Right lung (tissue), 5 donors: ENCODE results near the gene ERV3-1. TPM values are rescaled to one million over a fixed set of nuclear protein-coding genes. Genes with fewer than 3 reads are reported as not detected.
"Not testable (repeated sequence)": the region's sequence is repeated elsewhere in the genome, so short reads cannot be mapped to it uniquely, and the experiment has no call there.

Experiments
- DNase-seq, 2 donors: peaks; one replicate each; pipeline ENCODE4 v3.0.0-alpha.2; 2013
- polyA plus RNA-seq, 5 donors: library from polyadenylated mRNA; unstranded; fragments of 120-200 nt; gene quantifications; one replicate each; pipeline versions ENCODE4 v1.2.1 to v1.2.3, GENCODE V29; 2013; ENCODE audit warnings: inconsistent platforms in 1 of 5, low replicate concordance in 1 of 5; ENCODE audit not compliant: insufficient read length in 5 of 5, insufficient read depth in 1 of 5

ERV3-1 gene
- polyA plus RNA-seq, 5 donors = 36.5 to 82.4 (median 72.1) TPM

DNA sequence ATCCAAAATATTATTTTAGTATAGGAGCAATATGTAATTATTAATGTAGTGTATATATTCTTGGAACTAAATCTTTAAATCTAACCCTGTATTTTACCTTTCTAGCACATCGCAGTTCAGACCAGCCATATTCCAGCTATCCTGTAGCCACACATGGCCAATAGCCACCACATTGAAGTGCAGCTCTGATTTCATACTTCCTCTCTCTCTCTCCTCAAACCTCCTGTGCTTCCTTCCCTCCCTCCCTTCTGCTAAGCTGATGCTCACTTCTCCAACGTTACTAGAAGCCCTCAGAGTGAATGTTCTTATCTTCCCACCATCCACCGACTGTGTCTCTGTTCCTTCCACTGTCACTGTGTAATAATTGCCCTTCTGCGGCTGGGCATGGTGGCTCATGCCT is 549 bp upstream of the ERV3-1 start:
- DNase-seq = not testable (repeated sequence)

- DNase-seq = no peak
Observed at GRCh38 chr7:65004575-65004974, 1.9 kb downstream of the ERV3-1 start.

DNA sequence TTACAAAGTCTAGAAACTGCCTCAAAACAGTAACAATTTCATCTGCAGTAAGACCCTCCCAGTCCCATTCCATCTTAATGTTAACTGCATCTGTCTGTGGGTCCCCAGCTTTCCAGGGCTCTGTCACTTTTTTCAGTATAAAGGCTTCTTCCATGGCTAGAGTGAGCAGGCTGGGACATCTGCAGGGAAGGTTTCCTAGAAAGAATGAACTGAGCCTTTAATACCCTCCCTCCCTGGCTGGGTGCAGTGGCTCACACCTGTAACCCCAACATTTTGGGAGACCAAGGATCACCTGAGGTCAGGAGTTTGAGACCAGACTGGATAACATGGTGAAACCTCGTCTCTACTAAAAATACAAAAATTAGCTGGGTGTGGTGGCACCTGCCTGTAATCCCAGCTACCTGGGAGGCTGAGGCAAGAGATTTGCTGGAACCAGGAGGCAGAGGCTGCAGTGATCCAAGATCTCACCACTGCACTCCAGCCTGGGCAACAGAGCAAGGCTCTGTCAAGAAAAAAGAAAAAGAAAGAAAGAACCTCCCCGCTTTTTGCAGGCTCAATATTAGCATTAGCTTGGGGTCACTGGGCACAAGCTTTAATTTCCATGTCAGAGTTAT is 3.4 kb downstream of the ERV3-1 start:
- DNase-seq = no peak

DNA sequence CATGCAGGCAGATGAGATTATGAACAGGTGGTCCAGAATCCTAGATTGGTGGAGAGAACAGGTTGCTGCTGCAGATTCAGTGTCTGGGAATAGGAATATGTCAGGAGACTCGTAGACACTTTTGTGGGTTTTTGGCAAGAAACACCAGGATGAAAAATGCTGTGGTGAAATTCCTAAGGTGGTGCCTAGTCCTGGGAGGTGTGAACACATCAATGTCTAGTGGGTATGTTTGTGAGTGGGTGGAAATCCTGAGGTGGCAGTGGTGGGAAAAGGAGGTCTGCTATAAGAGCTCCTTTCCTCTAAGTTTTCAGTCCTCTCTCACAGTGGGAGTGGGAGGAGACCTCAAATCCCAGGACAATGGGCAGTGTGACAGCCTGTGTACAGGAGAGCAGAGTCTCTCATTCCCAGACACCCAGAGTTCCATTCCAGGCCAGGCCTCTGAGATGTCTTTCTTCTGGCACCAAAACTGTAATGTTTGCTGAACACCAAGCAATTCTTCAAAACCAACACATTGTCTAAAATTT is 5.1 kb downstream of the ERV3-1 start:
- DNase-seq = no peak

DNA sequence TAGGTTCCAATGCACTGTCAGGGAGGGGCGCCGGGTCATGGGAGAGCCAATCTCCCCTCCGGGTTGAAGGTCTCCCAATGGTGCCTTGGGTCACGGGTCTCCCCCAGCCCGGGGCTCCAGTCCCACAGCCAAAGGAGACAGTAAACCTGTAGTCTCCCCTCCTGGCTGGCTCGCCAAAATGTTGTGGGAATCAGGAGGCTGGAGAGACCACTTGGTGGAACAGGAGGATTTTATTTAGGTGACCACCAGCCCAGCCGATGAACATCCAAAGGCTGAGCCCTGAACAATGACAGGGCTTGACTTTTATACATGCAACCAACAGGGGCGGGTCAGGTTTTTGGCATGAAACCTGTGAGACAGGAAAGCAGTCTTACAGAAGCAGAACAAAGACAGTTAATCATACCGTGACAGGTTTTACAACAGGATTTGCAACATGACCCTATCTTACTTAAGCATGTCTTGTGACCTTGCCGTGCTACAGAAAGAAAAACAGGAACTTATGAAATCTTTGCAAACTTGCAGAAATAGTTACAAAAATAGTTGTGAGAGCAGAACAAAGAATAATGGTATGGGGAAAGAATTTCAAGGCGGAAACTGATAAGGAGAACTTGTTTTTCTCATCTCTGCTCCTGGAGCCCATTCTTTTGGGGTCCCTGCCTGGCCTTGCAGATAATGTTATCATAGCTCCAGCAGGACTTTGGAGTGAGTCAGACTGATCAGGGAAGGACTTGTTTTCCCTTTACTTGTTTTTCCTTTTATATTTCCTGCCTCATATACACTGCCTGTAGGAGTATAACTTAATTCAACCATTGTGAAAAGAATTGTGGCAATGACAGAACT is 7.1 kb downstream of the ERV3-1 start:
- DNase-seq = no peak

DNA sequence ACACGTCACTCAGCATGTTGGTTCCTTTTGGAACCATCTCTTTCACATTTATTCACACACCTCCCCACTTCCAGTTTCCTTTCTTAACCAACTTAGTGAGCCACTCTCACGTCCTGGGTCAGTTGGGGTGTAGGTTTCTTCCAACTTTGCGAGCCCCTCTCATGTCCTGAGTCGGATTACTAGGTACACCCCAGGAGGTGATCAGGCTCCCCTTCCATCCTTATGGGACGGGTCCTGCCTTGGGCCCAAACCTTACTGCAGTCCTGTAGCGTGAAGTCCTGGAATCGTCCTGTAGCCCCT is 7.7 kb downstream of the ERV3-1 start:
- DNase-seq = no peak

GRCh38 chr7:64997927-64998391 is 8.5 kb downstream of the ERV3-1 start:
- DNase-seq = peak; percentile 20 to 24

DNA sequence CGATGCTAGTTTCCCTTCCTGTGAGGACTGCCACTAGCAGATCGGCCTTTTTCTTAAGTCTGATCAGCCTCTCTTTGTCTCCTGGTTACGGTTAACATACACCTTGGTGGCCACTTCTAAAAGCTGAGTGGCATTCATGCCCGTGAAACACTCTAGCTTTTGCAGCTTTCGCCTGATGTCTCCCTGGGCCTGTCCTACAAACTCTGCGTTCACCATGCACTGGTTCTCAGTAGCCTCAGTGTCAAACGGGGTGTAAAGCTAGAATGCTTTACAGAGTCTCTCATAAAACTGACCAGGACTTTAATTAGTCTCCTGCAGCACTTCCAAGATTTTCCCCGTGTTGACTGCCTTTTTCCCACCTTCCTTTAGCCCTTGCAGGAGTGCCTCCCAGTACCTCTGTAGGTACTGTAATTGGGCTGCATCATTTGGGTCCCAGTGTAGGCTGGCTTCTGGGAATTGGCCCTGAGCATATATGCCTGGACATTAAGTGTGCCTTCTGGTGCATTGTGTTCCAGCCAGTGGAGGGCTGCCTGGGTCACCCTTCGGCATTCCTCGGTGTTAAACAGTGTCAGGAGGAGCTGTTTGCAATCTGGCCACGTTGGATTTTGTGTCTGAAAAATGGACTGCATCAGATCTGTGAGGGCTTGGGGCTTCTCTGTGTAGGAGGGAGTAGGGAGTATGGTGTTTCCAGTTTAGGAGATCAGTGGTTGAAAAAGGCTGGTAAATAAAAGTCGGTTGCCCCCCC is 9.2 kb downstream of the ERV3-1 start:
- no peak for DNase-seq

- DNase-seq = no peak
Observed at GRCh38 chr7:64996305-64996704, 10.2 kb downstream of the ERV3-1 start.

GRCh38 chr7:64993901-64994300 is 12.6 kb downstream of the ERV3-1 start:
- DNase-seq = no peak

- no peak for DNase-seq
Observed at GRCh38 chr7:64992971-64993370, 13.5 kb downstream of the ERV3-1 start.

- no peak for DNase-seq
Observed at GRCh38 chr7:64990936-64991335, 15.6 kb downstream of the ERV3-1 start, which contains the start of gene ZNF117. TSS of gene ZNF117 (minus strand) at chr7:64991036.

DNA sequence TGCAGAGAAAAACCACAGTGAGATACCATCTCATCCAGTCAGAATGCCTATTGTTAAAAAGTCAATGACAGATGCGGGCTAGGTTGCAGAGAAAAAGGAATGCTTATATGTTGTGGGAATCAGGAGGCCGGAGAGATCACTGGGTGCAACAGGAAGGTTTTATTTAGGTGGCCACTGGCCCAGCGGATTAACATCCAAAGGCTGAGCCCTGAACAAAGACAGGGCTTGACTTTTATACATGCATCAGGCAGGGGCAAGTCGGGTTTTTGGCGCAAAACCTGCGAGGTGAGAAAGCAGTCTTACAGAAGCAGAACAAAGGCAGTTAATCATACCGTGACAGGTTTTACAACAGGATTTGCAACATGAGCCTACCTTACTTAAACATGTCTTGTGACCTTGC is 16.3 kb downstream of the ERV3-1 start:
- no peak for DNase-seq

DNA sequence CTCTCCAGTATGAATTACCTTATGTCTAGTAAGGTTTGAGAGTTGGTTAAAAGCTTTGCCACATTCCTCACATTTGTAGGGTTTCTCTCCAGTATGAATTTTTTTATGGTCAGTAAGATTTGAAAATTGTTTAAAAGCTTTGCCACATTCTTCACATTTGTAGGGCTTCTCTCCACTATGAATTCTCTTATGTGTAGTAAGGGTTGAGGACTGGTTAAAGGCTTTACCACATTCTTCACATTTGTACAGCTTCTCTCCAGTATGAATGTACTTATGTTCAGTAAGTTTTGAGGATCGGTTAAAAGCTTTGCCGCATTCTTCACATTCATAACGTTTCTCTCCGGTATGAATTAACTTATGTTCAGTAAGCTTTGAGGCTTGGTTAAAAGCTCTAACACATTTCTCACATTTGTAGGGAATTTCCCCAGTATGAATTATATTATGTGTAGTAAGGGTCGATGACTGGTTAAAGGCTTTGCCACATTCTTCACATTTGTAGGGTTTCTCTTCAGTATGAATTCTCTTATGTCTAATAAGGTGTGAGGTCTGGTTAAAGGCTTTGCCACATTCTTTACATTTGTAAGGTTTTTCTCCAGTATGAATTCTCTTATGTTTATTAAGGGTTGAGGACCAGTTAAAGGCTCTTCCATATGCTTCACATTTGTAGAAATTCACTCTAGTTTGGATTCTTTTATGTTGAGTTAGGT is 27.8 kb downstream of the ERV3-1 start:
- no peak for DNase-seq

DNA sequence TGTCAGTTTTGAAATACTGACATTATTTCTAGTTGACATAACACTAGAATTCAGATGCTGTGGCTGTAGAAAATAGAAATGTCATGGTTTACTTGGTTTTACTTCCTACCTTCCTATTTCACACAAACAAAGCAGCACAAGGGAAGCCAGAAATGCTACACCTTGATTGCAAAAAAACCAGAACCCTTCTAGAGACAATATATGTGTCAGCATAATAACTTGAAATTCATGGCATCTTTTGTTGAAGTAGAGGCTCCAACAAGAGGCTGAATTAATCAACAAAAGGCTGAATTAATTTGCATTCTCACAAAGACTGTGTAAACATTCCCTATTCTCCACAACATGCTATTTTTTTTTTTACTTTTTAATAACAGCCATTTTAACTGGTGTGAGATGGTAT is 40.9 kb downstream of the ERV3-1 start:
- DNase-seq = no peak

DNA sequence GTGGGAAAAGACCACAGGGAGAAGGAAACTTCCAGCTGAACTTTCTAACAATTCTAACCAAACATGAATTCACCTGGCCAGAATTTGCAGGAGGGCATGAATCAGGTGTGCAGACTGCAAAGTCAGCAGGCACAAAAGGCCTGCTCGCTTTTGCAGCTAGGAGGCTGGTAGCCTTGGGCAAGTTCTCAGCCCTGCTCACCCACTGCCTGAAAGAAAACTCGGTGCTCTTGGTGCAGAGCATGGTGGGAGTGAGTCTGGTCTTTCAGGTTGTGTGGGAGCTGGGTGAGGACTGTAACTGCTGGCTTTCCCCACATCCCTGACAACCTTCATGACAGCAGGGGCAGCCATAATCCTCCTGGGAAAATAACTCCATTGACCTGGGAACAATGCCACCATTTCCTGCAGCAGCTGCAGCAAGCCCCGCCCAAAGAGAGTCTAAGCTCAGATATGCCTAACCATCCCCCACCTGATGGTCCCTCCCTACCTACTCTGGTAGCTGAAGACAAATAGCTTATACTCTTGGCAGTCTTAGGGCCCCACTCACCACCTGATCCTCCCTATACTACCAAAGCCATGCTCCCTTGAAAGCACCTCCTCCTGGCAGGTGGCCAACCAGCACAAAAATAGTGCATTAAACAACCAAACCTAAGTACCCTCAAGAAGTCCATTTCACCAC is 47.3 kb downstream of the ERV3-1 start:
- DNase-seq = no peak

DNA sequence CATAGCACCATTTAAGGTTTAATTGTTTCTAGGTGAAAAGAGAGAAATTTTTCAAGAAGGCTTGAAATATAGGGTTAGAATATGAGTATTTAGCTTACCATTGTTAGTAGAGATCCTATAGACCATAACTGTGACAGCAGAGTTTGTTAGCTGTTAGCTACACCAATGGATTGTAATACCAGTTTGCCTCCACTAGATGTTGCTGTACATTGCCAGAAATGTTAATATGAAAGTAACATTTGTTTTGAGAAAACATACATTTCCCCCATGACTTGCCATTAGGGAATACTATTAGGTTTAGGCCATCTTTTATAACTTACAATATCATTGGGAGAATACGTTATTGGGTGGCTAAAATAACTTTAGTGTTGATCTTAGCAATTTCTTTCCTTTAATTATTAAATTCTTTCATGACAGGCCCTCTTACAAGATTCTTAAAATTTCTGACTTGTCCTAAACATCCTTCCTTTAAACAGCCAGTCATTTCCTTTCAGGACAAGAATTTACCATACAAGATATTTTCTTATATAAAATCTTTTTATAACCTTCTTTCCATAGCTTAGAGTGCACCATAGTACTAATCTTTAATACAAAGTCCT is 55.1 kb downstream of the ERV3-1 start:
- DNase-seq = peak in 1 of 2 donors; percentile 37

DNA sequence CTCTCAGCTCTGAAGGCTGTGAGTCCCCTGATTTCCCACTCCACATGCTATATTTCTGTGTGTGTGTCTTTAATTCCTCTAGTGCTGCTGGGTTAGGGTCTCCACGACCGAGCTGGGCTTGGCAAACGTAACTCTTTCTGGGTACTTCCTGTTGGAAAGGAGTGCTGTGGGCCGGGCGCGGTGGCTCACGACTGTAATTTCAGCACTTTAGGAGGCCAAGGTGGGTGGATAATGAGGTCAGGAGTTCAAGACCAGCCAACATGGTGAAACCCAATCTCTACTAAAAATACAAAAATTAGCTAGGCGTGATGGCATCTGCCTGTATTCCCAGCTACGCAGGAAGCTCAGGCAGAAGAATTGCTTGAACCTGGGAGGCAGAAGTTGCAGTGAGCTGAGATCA is 55.8 kb downstream of the ERV3-1 start:
- not testable (repeated sequence) for DNase-seq

DNA sequence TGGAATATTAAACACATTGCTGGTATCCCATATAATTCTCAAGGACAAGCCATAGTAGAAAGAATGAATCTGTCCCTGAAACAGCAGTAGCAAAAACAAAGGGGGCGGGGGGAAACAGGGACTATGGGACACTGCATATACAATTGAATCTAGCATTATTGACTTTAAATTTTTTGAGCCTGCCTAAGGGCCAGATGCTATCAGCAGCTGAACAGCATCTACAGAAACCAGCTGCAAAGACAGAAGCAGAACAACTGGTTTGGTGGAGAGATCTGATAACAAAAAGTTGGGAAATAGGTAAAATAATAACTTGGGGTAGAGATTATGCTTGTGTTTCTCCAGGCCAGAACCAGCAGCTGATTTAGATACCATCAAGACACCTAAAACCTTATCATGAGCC is 57.7 kb downstream of the ERV3-1 start:
- DNase-seq = not testable (repeated sequence)

DNA sequence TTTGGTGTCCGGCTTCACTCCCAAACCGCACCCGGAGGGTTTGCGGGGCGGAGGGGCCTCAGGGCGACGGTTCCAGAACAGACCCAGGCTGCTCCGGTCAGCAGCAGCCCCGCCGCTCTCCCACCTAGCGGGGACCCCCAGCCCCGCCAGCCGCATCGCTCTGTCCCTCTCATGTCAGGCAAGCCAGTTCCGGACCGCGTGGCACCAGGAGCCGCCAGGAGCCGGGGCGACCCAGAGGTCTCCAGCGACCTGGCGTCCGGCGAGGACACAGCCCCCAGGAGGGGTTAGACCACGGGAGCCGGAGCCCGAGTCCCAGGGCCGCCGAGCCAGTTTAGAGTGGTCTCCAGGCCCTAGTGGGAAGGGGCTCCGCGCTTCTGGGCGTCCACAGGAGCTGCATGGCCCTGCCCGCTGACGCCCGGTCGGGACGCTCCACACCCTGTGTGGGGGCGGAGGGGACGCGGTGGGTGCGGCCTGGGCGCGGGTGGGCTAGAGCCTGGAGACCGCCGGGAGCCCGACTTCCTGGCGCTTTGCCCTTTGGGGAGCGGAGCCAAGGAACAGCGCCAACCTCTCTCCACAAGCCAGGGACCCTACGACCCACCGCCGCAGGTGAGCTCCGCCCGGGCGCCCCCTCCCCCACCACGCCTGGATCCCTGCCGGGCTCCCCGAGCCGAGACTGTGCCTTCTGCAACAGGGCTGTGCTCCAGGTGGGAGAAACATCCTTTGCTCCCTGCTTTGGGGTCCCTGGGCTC is 59.1 kb downstream of the ERV3-1 start:
- DNase-seq = no peak
